Measurements from ENCODE around the gene PKP1.

PKP1 gene

GRCh38 chr1:201353186-201353940 is 70.1 kb downstream of the PKP1 start:
- no peak overlapping the region for H3K9ac ChIP-seq (ENCODE audit: low read length)
- H3K36me3 ChIP-seq (ENCODE audit: insufficient read depth, low read length) = no peaks in the 10 kb centered on the region
- H3K27ac ChIP-seq (ENCODE audit: low read depth, low read length, poor library complexity, severe bottlenecking) = no peak overlapping the region
- H3K27me3 ChIP-seq (ENCODE audit: insufficient read depth, low read length) = no peaks in the 10 kb centered on the region
- no peaks in the 10 kb centered on the region for H3K9me3 ChIP-seq (ENCODE audit: low read length)
- H3K4me1 ChIP-seq (ENCODE audit: insufficient read depth, low read length, severe bottlenecking) = no peaks in the 10 kb centered on the region
- no peaks in the 10 kb centered on the region for H3K9me2 ChIP-seq (ENCODE audit: low read depth, low read length)
- no peak overlapping the region for H3K4me2 ChIP-seq (ENCODE audit: low read length)
- no peak overlapping the region for H2AFZ ChIP-seq (ENCODE audit: low read length)
- no peaks in the 10 kb centered on the region for H4K20me1 ChIP-seq (ENCODE audit: insufficient read depth, low read length)
- no peaks in the 10 kb centered on the region for H3F3A ChIP-seq (ENCODE audit: insufficient read depth, low read length)
- H3K4me3 ChIP-seq (ENCODE audit: low read depth, low read length, poor library complexity, severe bottlenecking) = no peak overlapping the region
- no peak for TF ChIP-seq CTCF (IDR thresholded peaks at IDR 0.05; ENCODE audit: low read length)
- no peak for TF ChIP-seq EZH2 (IDR thresholded peaks at IDR 0.05; ENCODE audit: borderline replicate concordance, low read length)
- H3K79me2 ChIP-seq (ENCODE audit: insufficient read depth, low read length) = no peaks in the 10 kb centered on the region

GRCh38 chr1:201354151-201354900 is 71.0 kb downstream of the PKP1 start:
- Histone ChIP-seq H2AFZ (ENCODE audit: low read length) (no peak overlapping the region), H3K79me2 (ENCODE audit: insufficient read depth, low read length) (no peaks in the 10 kb centered on the region), H3K9me2 (ENCODE audit: low read depth, low read length) (no peaks in the 10 kb centered on the region), H3K27me3 (ENCODE audit: insufficient read depth, low read length) (no peaks in the 10 kb centered on the region), H4K20me1 (ENCODE audit: insufficient read depth, low read length) (no peaks in the 10 kb centered on the region), H3K9me3 (ENCODE audit: low read length) (no peaks in the 10 kb centered on the region), H3F3A (ENCODE audit: insufficient read depth, low read length) (no peaks in the 10 kb centered on the region), H3K36me3 (ENCODE audit: insufficient read depth, low read length) (no peaks in the 10 kb centered on the region), H3K4me2 (ENCODE audit: low read length) (no peak overlapping the region), H3K27ac (ENCODE audit: low read depth, low read length, poor library complexity, severe bottlenecking) (no peak overlapping the region), H3K4me3 (ENCODE audit: low read depth, low read length, poor library complexity, severe bottlenecking) (no peak overlapping the region), H3K9ac (ENCODE audit: low read length) (no peak overlapping the region), H3K4me1 (ENCODE audit: insufficient read depth, low read length, severe bottlenecking) (no peaks in the 10 kb centered on the region)
- TF ChIP-seq CTCF (IDR thresholded peaks at IDR 0.05; ENCODE audit: low read length) (no peak), EZH2 (IDR thresholded peaks at IDR 0.05; ENCODE audit: borderline replicate concordance, low read length) (no peak)

- H3K4me3 ChIP-seq (ENCODE audit: low read depth, low read length, poor library complexity, severe bottlenecking) = no peak overlapping the region
- H3K4me1 ChIP-seq (ENCODE audit: insufficient read depth, low read length, severe bottlenecking) = no peaks in the 10 kb centered on the region
- no peak overlapping the region for H3K4me2 ChIP-seq (ENCODE audit: low read length)
- no peaks in the 10 kb centered on the region for H3K36me3 ChIP-seq (ENCODE audit: insufficient read depth, low read length)
- no peaks in the 10 kb centered on the region for H3K79me2 ChIP-seq (ENCODE audit: insufficient read depth, low read length)
- no peak overlapping the region for H3K27ac ChIP-seq (ENCODE audit: low read depth, low read length, poor library complexity, severe bottlenecking)
- H3K9me2 ChIP-seq (ENCODE audit: low read depth, low read length) = no peaks in the 10 kb centered on the region
- no peaks in the 10 kb centered on the region for H3F3A ChIP-seq (ENCODE audit: insufficient read depth, low read length)
- no peak overlapping the region for H3K9ac ChIP-seq (ENCODE audit: low read length)
- TF ChIP-seq CTCF (IDR thresholded peaks at IDR 0.05; ENCODE audit: low read length) (no peak), EZH2 (IDR thresholded peaks at IDR 0.05; ENCODE audit: borderline replicate concordance, low read length) (no peak)
- no peak overlapping the region for H2AFZ ChIP-seq (ENCODE audit: low read length)
- H3K27me3 ChIP-seq (ENCODE audit: insufficient read depth, low read length) = no peaks in the 10 kb centered on the region
- H3K9me3 ChIP-seq (ENCODE audit: low read length) = no peaks in the 10 kb centered on the region
- no peaks in the 10 kb centered on the region for H4K20me1 ChIP-seq (ENCODE audit: insufficient read depth, low read length)
Measured at GRCh38 chr1:201354901-201355295, 71.6 kb downstream of the PKP1 start.
